ENCODE data around the gene RSBN1.

The RSBN1 gene

DNA sequence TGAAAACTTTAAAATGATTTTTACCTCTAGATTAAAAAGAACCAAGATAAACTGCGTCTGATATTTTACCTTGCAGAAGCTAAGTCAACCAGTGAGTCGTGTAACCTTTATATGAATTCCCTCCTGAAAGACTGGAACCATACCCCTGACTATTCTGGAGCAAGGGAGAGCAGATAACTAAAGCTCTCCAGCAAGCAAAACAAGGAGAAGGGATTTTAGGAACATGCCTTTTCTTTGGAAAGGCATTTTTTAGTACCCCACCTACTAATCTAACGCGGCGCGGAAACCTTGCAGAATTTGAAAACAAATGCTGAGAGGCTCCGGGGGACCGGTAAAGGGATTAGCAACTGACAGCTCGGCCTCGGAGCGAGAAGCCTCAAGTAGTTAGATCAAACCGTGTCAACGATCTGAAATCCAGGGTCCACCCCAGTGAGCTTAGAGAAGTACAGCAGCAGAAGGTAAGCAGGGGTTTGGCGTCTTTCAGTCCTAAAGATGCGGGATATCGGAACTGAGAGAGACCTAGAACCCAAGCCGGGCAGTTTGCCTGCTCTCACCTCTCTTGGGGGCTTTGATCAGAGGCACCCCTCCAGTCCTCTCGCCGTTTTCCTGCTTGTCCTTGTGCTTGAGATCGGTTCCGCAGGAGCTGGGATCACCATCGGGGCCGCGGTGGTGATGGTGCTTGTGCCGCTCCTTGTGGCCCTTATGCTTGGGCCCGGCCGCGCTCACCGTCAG is 954 bp downstream of the RSBN1 start:
- no peak for DNase-seq

- DNase-seq = no peak
Measured at GRCh38 chr1:113809670-113810602, 2.3 kb downstream of the RSBN1 start.

- DNase-seq = no peak
Measured at GRCh38 chr1:113808450-113809195, 3.7 kb downstream of the RSBN1 start.

DNA sequence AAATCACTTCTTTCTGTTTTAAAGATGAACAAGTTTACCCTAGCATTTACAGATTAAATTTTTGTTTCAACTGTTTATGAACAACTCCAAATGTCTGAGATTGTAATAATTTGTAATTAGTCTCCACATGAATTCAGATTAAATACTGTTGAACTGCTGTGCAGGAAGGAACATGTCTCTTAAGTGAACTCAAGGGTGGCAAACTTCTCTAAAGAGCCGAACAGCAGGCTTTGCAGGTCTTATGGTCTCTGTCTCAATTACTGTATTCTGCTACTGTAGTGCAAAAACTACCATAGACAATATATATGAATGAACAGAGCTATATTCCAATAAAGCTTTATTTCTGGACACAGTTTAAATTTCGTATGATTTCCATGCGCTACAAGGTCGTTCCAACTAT is 6.6 kb downstream of the RSBN1 start:
- DNase-seq = no peak

DNA sequence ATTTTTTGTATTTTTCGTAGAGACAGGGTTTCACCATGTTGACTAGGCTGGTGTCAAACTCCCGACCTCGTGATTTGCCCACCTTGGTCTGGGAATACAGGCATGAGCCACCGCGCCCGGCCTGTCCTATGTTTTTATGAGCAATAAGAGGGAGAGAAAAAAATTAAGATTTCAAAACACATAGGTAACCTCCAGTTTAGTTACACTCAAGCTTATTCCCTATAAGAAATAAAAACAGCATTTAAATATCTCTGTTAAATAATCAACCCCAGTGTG is 7.1 kb downstream of the RSBN1 start:
- DNase-seq = no peak

DNA sequence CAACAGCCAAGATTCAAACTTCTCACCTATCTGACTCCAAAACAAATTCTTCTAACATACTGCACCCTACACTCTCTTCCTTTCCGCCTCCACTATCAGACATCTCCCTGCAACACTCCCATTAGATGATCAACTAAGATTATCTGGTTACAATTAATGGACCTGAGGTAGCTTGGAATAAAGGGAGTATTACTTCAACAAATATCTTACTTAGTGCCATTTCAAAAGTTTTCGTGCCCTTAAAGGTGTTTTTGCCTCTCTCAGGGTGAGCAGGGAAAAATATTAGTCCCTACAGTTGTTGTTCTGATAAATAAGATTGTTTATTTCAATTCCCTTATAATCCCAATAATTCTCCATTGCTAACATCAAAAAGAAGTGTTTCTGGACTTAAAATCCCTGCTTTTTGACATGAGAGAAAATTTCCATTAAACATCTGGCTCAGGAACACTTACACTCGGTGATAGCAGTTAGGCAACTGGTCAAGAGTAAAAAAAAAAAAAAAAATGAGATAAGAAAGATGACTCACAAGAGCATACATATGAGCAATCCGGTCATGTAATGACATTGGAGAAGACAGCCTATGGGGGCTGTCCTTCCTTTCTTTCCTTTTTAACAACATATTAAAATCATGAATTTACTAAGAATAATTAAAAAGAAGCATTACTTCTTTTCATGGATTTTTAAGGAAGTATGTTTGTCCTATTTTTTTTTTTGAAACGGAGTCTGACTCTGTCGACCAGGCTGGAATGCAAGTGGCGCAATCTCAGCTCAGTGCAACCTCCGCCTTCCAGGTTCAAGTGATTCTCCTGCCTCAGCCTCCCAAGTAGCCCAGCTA is 7.6 kb downstream of the RSBN1 start:
- DNase-seq = no peak

DNA sequence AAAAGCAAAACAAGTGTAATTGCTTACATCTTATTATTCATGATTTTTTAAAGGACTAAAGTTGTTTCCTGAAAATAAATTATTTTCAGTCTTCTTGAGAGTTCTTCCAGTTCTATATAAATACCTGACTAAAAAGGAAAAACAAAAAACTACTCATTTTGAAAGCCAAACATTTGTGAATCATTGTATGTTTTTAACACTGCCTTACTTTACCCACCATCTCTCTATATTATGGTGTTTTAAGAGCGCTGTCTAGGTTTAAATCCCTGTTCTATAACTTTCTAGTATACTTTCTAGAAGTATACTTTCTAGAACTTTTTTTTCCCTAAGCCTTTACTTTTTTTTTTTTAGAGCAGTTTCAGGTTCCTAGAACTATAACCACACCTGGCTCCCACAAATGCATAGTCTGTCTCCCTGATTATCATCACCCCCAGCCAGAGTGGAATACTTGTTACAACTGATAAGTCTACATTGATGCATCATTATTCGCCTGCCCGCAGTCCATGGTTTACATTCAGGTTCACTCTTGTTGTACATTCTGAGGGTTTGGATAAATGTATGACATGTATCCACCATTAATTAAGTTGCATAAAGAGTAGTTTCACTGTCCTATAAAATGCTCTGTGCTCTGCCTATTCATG is 9.8 kb downstream of the RSBN1 start:
- DNase-seq = no peak

- DNase-seq = no peak
Measured at GRCh38 chr1:113800487-113800886, 11.8 kb downstream of the RSBN1 start.

DNA sequence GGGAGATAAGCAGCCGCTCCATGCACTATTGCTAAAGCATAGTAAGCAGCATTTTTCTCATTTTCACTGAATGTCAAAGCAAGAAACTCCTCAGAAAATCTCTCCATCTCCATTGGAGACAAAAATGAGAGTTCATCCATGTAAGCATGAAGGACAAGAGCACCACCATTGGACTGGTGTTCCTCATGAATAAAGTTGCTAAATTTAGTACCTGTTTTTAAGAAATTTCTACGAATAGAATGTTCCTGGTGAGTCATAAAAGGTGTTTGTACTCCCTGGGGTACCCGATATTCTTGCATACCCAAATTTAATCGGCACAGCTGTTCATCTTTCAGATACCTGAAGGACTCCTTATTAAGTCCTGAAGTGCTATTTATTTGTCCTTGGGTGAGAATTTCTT is 14.8 kb downstream of the RSBN1 start:
- DNase-seq = no peak

DNA sequence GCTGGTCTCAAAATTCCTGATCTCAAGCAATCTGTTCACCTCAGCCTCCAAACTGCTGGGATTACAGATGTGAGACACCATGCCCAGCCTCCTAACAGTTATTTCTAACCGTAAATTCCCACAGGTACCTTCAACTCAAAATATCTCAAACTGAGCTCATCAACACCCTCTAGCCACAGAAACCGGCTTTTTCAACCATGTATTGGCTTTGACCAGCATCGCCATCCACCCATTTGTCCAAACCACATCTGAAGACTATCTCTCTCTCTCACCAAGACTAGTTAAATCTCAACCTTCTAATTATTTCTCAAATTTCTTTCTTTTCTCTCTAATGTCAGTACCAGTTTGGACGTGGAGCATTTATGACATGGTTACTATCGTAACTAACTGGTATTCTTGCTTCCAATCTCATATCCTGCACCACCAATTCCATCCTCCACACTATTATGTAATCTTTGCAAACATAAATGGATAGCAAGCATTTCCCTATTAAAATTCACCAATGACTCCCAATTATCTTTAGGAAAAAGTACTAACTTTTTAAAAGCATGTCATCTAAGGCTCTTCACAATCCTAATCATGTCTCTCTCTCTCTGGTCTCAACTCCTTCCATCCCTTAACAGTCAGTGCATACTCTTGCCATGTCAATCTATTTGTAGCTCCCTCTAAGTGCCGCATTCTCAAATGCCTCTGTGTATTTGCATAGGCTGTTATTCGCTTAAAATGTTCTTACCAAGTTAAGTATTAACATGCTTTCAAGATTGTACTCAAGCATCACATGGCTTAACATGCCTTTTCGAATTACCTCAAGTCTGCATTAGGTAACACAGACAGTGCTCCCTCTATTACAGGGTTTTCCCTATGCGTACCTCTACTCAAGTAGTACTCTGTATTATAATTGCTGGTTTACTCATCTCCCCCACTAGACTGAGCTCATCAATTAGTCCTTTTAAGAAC is 18.1 kb downstream of the RSBN1 start:
- no peak for DNase-seq

- DNase-seq = no peak
Measured at GRCh38 chr1:113792986-113793385, 19.3 kb downstream of the RSBN1 start.

DNA sequence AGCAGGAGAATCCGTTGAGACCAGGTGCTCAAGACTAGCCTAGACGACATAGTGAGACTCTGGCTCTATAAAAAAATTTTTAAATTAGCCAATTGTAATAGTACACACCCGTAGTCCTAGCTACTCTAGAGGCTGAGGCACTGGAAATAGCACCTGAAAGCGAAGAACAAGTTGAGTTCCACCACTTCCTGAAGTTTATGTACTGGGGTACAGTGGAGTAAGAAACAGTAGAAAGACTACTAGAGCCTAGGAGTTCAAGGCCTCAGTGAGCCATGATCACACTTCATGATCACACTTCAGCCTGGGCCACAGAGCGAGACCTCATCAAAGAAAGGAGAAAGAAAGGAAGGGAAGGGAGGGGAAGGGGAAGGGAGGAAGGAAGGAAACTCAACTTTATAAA is 19.8 kb downstream of the RSBN1 start:
- no peak for DNase-seq

DNA sequence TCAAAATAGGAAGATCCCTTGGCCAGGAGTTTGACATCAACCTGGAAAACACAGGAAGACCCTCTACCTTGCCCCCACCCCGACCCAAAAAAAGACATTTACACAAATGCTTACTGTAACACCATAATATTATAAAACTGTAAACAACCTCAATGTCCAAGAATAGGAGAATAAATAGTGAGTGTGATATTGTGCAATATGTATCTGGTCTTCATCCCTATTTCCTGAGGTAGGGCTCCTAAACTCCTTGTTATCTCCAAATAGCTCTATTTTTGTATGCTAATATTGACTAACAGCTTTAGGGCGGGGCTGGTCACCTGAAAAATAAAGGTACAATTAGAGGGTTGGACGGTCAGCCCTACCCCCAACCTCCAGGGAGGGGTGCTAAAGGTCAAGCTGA is 23.5 kb downstream of the RSBN1 start:
- DNase-seq = no peak

DNA sequence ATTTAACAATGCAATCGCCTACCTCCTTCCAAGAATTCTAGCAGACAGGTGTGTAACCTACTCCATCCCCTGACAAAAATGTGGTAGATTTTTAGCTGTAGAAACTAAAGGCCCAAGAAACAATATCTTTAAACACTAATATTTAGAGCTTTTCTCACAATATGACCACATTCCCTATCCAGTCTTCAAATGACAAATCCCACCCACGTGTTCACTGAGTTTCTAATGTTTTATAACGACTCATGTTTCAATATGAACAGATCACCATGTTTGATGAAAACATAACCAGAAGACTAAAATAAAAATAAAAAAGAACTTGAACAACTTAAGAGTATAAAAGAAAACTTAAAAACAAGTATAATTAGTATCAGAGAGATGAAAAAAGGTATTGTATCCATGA is 24.6 kb downstream of the RSBN1 start:
- DNase-seq = no peak

GRCh38 chr1:113786069-113786468 is 26.2 kb downstream of the RSBN1 start:
- DNase-seq = no peak

- no peak for DNase-seq
Measured at GRCh38 chr1:113784104-113784779, 28.0 kb downstream of the RSBN1 start.

DNA sequence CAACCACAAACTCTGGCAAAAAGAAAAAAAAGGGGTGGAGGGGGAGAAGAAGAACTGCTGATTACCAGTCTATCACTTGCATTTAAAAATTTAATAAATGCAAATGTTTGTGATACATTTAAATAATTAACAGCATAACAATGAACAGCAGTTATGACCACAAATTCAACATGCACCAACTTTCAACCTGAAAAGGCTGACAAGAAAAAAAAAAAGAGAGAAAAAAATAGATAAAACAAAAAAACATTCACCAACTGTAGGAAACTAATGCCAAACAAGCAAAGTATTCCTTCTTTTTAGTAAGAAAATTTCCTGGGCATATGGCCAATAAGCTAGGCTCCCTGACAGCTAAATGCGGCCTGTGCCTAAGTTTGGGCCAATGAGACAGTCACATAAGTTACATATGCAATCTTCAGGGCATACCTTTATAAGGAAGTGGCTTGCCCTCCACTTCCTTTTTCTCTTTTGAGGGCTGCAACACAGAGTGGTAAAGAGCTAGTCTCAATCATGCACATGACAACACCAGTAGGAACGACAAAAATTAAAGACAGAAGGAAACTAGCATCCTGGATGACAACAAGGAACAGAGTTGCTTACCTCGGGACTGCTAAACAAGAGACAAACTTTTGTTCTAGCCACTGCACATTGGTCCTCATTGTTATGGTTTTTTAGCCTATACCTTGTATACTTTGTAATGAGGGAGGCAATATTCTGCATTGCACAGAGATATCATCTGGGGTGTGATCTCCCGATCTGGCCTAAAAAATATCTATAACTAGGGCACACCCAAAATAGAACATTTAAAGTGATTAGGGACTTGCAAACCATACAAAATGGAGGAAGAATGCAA is 28.8 kb downstream of the RSBN1 start:
- no peak for DNase-seq

GRCh38 chr1:113782406-113782805 is 29.9 kb downstream of the RSBN1 start:
- DNase-seq = no peak

DNA sequence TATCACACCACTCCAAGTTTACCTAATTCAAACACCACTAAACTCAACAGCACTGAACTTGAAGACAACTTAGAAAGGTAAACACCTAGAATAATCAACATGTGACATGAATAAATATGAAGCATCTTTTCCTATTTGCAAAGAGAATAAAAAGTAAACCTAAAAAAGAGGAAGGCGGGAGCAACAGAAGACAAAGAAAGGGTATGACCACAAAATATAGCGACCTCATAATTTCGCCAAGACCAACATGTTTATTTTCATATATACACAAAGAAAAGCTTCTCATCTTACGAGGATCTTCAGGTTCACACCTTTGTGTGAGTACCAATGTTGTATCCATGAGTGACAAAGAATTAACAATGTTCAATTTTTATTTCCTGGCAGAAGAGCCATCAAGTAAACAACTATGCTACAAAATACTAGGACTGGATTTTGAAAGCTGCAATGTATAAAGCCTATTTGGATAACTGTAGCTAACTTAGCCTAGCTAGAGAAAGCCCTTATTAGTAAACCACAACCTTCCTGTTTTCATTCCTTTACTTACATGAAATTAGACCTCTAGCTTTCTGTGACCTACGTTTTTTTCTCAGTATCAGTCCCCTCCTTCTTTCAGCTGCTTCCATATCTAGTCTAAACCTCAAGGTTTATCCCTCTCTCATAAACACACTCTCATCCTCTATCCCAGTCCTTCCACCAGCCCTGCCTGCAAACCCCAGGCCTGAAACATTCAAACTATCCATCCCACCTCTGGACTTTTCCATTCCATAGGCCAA is 31.7 kb downstream of the RSBN1 start:
- no peak for DNase-seq

Measured in amniotic stem cell (primary cell).